HG03469 (cell line): ENCODE results near the gene SLC10A7.

ENCODE experiments used
- ATAC-seq: cut with Tn5 transposase; IDR thresholded peaks from one replicate; pipeline ENCODE4 v1.9.1; 2021; ENCODE audit warnings: mild to moderate bottlenecking, moderate library complexity, moderate number of reproducible peaks; ENCODE audit not compliant: unreplicated experiment

SLC10A7 gene

GRCh38 chr4:146521541-146522097, at the start of gene SLC10A7:
TSS of gene SLC10A7 (minus strand) at chr4:146521940. CDS start at chr4:146521717, 223 bp downstream.
- peak; percentile 64 for ATAC-seq

DNA sequence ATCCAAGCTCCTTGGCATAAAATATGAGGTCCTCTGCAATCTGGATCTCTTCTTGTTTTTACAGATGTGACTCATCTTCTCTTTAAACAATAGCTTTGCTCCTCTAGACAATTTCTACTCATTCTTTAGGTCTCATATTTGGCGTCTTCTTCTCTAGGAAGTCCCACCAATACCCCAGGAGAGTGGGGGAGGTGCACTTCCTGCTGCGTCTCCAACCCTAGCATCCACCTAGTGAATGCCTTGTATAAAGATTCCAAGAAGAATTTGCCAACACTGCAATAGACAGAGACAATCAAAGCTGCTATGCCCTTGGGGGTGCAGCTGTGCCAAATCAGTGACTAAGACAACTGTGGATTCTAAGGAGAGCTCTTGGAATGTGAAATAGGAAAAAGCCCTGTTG, 45.7 kb upstream of the SLC10A7 start:
- ATAC-seq = no peak

- ATAC-seq = no peak
These were observed 42.8 kb upstream of the SLC10A7 start for GRCh38 chr4:146564492-146564891.

DNA sequence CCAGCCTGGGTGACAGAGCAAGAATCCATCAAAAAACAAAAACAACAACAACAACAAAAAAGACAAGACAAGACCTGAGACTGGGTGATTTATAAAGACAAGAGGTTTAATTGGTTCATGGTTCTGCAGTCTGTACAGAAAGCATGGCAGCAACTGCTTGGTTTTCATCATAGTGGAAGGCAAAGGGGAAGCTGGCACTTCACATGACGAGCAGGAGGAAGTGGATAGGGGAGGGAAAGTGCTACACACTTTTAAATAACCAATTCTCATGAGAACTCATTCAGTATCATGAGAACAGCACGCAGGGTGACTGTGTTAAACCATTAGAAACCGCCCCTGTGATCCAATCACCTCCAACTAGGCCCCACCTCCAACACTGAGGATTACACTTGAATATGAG, 28.4 kb upstream of the SLC10A7 start:
- ATAC-seq = no peak

DNA sequence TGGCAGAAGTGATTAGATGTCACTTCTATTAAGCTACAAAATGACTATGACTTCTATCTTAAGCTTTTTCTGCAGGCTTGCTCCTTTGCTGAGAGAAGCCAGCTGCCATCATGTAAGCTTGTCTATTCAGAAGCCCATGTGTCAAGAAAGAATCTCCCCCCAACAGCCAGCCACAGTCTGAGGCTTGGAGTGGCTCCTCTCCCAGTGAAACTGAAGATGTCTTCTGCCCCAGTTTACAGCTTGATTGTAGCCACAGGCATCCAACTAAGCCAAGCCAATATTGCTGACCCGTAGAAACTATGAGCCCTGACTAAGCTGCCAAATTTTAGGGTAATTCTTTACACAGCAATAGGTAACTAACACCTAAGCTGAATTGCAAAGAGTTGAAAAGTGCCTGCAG, 26.7 kb upstream of the SLC10A7 start:
- ATAC-seq = no peak

DNA sequence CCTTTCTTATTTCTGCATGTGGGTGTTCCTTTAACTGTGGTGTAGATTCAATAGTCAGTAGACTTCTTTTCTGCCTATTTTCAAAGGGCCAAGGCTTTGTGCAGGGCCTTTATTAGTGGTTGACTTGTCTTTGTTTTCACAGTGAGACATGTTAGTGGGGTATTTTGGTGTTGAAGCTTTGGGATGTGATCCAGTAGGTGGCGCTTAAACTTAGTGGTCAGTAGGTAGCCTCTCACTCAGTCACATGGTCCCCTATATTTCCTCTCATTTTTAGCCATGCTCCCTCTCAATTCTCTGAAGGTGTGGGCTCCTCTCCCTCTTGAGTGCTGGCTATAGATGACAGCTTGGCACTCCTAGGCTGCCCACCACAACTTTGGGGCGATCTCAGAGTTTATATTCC, 23.4 kb upstream of the SLC10A7 start:
- peak; percentile 54 for ATAC-seq

GRCh38 chr4:146534178-146534577, 12.4 kb upstream of the SLC10A7 start:
- ATAC-seq = no peak

- no peak for ATAC-seq
These were observed 4.0 kb upstream of the SLC10A7 start for GRCh38 chr4:146525754-146526153.

- no peak for ATAC-seq
These were observed 2.9 kb upstream of the SLC10A7 start for GRCh38 chr4:146524663-146525062.

- peak; percentile 23 for ATAC-seq
These were observed 1.1 kb upstream of the SLC10A7 start for GRCh38 chr4:146522869-146523205.

DNA sequence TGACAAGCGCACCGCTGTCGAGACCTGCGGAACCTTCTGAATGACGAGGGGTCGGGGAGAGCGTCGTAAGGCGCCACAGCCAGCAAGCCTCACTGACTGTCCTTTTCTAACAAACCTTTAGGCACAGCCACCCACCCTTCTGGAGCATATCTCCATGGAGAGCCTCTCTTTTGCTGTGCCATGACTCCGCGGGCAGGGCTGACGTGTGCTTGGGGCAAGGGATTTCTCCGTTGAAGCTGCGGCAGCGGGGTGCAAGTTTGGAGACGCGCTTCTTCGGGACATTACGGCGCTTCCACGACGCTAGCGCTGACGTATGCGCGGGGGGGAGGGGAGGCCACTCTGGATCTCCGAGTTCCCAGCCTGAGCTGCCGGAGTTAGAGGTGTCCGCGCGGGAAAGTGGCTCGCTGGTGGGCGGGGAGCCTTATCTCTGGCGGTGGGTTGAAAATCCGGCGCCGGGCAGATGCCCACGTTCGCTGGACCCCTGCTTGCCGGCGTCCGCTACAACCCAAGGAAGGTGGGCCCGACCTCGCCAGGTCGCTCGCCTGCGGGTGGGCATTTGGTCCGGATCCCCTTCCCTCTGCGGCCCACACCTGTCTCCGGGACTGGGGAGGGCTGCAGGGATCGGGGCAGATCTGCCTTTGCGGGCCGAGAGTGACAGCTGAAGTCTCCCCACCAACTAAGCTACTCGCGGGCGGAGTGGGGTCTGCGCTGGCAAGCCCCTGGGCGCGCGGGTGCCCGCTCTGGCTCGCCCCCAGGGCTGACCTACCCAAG, 543 bp upstream of the SLC10A7 start:
- ATAC-seq = peak; percentile 35

DNA sequence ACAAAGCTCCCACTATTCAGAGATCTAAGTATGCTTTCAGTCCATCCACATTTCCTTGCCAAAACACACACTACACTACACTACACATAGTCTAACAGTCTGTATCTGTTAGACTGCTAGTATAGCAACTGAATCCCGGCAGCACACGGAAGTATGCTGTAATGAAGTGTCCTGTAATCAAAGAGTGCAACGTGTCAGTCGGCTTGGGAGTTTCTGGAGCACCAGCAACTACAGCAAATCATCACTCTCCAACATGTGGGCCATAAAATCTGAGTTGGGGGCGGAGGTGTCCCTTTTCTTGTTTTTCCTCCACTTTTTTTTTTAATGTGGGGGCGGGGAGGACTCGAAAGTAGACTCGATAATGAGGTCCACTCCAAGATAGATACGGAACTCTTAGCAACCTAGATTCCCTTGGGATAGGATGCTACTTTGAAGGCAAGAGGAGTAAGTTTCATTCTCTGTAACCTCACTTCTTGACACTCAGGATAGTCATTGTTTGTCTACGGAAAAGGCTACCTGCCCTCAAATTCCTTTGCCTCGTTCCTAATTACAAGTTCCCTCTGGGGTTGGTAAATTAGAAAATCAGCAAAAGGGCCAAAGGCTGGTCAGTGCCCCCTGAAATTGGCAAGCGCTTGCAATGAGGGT, 722 bp downstream of the SLC10A7 start:
- ATAC-seq = peak; percentile 35

- no peak for ATAC-seq
These were observed 6.9 kb downstream of the SLC10A7 start for GRCh38 chr4:146514651-146515357.

DNA sequence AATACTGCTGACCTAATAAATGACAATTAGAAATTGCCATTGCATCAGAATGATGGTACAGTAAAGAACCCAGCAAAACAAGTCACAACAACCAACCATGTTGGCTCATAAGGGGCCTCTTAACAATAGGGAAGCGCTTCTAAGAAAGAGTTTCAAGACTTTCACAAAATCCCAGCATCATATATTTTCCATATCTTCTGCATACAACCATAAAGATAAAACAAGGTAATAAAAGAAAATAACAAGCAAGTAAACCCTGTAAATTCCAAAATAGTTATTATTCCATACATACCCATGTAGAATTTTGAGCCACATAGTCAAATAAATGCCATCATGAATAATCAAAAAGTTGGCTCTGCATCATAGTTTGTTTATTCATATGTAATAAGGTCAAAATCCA, 8.2 kb downstream of the SLC10A7 start:
- no peak for ATAC-seq

GRCh38 chr4:146511381-146511780, 10.4 kb downstream of the SLC10A7 start:
- ATAC-seq = no peak

GRCh38 chr4:146510942-146511341, 10.8 kb downstream of the SLC10A7 start:
- ATAC-seq = no peak

DNA sequence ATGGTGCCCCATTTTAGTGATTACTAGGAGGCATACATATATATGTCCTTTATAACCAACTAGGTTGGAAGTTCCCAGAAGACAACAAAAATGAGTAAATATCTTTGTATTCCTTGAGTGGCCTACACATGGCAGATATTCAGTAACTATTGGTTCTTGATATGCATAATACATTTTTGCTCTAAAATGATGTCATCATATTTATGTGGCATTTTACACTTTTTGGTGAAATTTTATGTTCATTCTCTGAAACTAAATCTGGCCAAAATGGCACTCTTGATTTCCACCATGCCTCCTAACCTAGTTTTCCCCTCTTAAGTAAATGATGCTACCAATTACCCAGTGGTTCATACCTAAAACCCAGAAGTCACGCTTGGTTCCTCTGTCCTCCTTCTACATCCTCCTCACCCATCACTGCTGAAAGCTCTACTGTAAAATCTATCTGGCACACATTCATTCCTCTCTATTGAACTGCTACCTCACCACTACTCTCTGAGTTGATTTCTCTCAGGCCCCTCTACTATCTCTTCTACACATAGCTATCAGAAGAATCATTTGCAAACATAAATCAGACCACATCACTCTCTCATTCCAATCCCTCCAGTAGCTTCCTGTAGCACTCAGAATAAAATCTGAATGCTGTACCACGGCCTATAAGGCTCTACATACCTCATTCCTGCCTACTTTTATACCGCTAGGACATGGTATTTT, 13.4 kb downstream of the SLC10A7 start:
- ATAC-seq = no peak

GRCh38 chr4:146507632-146508031, 14.1 kb downstream of the SLC10A7 start:
- ATAC-seq = no peak

DNA sequence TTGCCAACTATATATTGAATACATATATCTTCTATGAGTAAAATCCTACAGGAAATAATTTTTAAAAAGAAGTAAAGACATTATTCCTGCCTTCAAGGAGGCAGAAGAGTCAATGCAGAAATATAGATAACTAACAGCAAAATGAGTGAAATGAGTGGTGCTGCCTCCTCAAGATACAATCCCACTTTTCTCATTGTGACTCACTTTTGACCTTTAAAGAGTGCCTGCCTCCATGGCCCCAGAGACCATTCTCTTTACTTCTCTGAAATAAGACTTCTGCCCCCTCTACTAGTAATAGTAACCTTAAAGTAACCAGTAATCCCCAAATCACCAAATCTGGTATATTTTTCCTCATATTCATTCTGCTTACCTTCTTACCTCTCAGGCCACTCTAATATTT, 15.5 kb downstream of the SLC10A7 start:
- ATAC-seq = no peak

DNA sequence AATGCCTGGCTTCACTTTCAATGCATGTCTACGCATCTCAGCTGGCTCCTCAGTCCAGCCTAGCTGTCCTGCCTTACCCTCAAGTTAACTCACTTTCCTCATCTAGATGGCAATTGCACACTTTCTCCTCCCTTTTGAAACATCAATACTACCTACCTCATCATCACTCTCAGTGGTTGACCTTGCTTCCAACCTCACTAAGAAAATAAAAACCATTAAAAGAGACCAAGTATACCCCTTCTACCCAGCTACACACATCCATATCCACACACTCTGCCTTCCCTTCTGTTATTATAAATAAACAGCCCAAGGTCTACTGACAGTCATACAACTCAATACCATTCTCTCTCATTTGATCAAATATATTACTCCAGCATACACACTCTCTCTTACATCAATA, 21.5 kb downstream of the SLC10A7 start:
- ATAC-seq = no peak

- ATAC-seq = no peak
These were observed 23.4 kb downstream of the SLC10A7 start for GRCh38 chr4:146498291-146498690.
